Uterus (tissue), 4 donors: ENCODE results near the gene CASQ1. TPM values are rescaled to one million over a fixed set of nuclear protein-coding genes. Genes with fewer than 3 reads are reported as not detected.

Experiments used
- DNase-seq, 2 donors: peaks; one replicate each; pipeline ENCODE4 v3.0.0-alpha.2; 2019 to 2020
- H3K27ac ChIP-seq, 2 donors: fragments of 200-600 bp; sonication (generic); 1 replicate in 1 of 2; 2 replicates in 1 of 2; pipeline ENCODE4 v1.5.1; 2016 to 2018
- H3K27me3 ChIP-seq, 2 donors: fragments of 200-600 bp; sonication (generic); one replicate each; pipeline ENCODE4 v1.5.1; 2018 to 2019; ENCODE audit warnings: control low read depth in 1 of 2
- H3K36me3 ChIP-seq, 2 donors: fragments of 200-600 bp; sonication (generic); one replicate each; pipeline ENCODE4 v1.5.1; 2019; ENCODE audit warnings: control low read depth in 1 of 2
- H3K4me1 ChIP-seq, 2 donors: fragments of 200-600 bp; sonication (generic); one replicate each; pipeline ENCODE4 v1.5.1; 2018 to 2019; ENCODE audit warnings: control low read depth in 1 of 2
- H3K4me3 ChIP-seq, 2 donors: fragments of 200-600 bp; sonication (generic); 1 replicate in 1 of 2; 2 replicates in 1 of 2; pipeline ENCODE4 v1.5.1; 2018 to 2019; ENCODE audit warnings: mild to moderate bottlenecking in 1 of 2
- H3K9me3 ChIP-seq, 2 donors: fragments of 200-600 bp; sonication (generic); one replicate each; pipeline ENCODE4 v1.5.1; 2019; ENCODE audit warnings: control low read depth in 1 of 2
- POLR2A ChIP-seq, 2 donors: fragments of 450-650 bp; IDR thresholded peaks; one replicate each; pipeline ENCODE4 v1.6.1; 2016; ENCODE audit warnings: antibody characterized with exemption in 2 of 2, mild to moderate bottlenecking in 1 of 2, moderate library complexity in 1 of 2
- intact Hi-C: fragments of 100-400 bp; cut with DNase I; formaldehyde crosslinking; loops from one replicate; pipeline ENCODE4 v1.15.1; 2023; ENCODE audit warnings: low total_unique reads
- total RNA-seq, 4 donors: library from RNA; depleted of rRNA in 3 of 4; stranded (reverse); fragments of >200 nt in 3 of 4; gene quantifications; one replicate each; pipeline versions ENCODE4 v1.1.0 to v1.2.4, GENCODE V29; 2014 to 2023
- TF ChIP-seq, protein P1 (sequence below), 4 experiments: fragments of 200-600 bp in 2 of 4; fragments of 450-650 bp in 2 of 4; sonication (generic) in 2 of 4; IDR thresholded peaks; one replicate each; pipeline ENCODE4 v1.5.1; 2016 to 2019; ENCODE audit warnings: antibody characterized with exemption in 4 of 4, mild to moderate bottlenecking in 2 of 4, moderate library complexity in 1 of 4
- donor health status: DM: yes; HTN: yes; CAD: no.

Gene CASQ1
- total RNA-seq, 4 donors from 2014 or later, result 0.26 to 0.48 (median 0.34) TPM; not detected in 1

GRCh38 chr1:160220301-160220700, 29.9 kb downstream of the CASQ1 start:
- peaks cover 4 to 13% of the 10 kb centered on the region in 2 donors for H3K4me1 ChIP-seq
- TF ChIP-seq, protein P1, sequence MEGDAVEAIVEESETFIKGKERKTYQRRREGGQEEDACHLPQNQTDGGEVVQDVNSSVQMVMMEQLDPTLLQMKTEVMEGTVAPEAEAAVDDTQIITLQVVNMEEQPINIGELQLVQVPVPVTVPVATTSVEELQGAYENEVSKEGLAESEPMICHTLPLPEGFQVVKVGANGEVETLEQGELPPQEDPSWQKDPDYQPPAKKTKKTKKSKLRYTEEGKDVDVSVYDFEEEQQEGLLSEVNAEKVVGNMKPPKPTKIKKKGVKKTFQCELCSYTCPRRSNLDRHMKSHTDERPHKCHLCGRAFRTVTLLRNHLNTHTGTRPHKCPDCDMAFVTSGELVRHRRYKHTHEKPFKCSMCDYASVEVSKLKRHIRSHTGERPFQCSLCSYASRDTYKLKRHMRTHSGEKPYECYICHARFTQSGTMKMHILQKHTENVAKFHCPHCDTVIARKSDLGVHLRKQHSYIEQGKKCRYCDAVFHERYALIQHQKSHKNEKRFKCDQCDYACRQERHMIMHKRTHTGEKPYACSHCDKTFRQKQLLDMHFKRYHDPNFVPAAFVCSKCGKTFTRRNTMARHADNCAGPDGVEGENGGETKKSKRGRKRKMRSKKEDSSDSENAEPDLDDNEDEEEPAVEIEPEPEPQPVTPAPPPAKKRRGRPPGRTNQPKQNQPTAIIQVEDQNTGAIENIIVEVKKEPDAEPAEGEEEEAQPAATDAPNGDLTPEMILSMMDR (IDR thresholded peaks at IDR 0.05), result no peak
- TF ChIP-seq POLR2A (IDR thresholded peaks at IDR 0.05), result no peak
- no peaks in the 10 kb centered on the region for H3K27me3 ChIP-seq
- H3K9me3 ChIP-seq, result no peaks in the 10 kb centered on the region
- peak overlapping the region in 1 of 2 donors; percentile 69 for H3K27ac ChIP-seq
- no peak for DNase-seq
- H3K4me3 ChIP-seq, result no peak overlapping the region
- intact Hi-C loops, result no loop called here
- H3K36me3 ChIP-seq, result no peaks in the 10 kb centered on the region

GRCh38 chr1:160221089-160221488, 30.7 kb downstream of the CASQ1 start:
- H3K27me3 ChIP-seq, result no peaks in the 10 kb centered on the region
- peaks cover 4 to 13% of the 10 kb centered on the region in 2 donors for H3K4me1 ChIP-seq
- no peaks in the 10 kb centered on the region for H3K9me3 ChIP-seq
- intact Hi-C loops, result no loop called here
- no peak overlapping the region for H3K4me3 ChIP-seq
- TF ChIP-seq, protein P1 (IDR thresholded peaks at IDR 0.05), result no peak
- no peak for TF ChIP-seq POLR2A (IDR thresholded peaks at IDR 0.05)
- H3K36me3 ChIP-seq, result no peaks in the 10 kb centered on the region
- no peak for DNase-seq
- H3K27ac ChIP-seq, result no peak overlapping the region

DNA sequence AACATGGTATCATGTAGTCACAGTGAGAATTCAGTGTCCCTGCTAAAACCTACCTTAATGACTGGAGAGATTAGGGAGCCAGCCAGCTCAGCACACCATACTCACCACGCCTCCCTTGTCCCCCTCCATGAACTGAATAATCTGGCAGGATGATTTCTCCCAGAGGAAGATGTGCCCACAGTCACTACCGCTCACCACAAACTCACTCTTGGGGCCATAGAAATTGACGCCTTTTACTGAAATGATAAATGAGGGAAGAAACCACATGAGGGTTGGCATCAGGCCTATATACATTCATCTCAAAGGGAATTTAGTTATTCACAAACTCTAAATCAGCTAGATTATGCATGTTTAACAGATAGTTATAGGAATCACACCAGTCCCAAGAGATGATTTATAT, 32.2 kb downstream of the CASQ1 start:
- Histone ChIP-seq H3K9me3 (no peaks in the 10 kb centered on the region), H3K4me3 (no peak overlapping the region), H3K4me1 (peaks cover 4 to 9% of the 10 kb centered on the region in 2 donors), H3K27ac (no peak overlapping the region), H3K27me3 (no peaks in the 10 kb centered on the region), H3K36me3 (no peaks in the 10 kb centered on the region)
- intact Hi-C loops, result no loop called here
- DNase-seq, result no peak
- TF ChIP-seq, protein P1 (IDR thresholded peaks at IDR 0.05), result no peak
- TF ChIP-seq POLR2A (IDR thresholded peaks at IDR 0.05), result no peak

- Histone ChIP-seq H3K27ac (no peak overlapping the region), H3K9me3 (no peaks in the 10 kb centered on the region), H3K4me3 (no peak overlapping the region), H3K4me1 (no peaks in the 10 kb centered on the region), H3K36me3 (no peaks in the 10 kb centered on the region), H3K27me3 (no peaks in the 10 kb centered on the region)
- intact Hi-C loops, result no loop called here
- DNase-seq, result no peak
- TF ChIP-seq, protein P1 (IDR thresholded peaks at IDR 0.05), result no peak
- TF ChIP-seq POLR2A (IDR thresholded peaks at IDR 0.05), result no peak
Measured at GRCh38 chr1:160224606-160225005, 34.2 kb downstream of the CASQ1 start.

DNA sequence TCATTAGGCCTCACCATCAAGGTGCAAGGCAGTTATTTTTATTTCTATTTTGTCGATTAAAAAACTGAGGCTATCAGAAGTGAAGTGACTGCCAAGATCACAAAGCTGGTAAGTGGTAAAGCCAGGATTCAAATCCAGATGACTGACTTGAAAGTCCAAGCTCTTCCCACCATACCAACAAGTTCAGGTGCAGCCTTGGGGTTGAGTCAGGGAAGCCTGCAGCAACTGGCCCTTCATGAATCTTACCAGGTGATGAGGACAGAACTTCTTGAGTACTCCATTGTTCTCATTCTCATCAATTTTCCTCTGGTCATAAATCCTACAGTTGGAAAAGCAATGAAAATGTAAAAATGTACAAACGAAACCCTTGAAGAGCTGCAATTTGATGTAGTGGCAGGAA, 35.0 kb downstream of the CASQ1 start:
- H3K27ac ChIP-seq, result no peak overlapping the region
- no peaks in the 10 kb centered on the region for H3K9me3 ChIP-seq
- no peak for DNase-seq
- no peaks in the 10 kb centered on the region for H3K27me3 ChIP-seq
- no peaks in the 10 kb centered on the region for H3K4me1 ChIP-seq
- no peaks in the 10 kb centered on the region for H3K36me3 ChIP-seq
- TF ChIP-seq, protein P1 (IDR thresholded peaks at IDR 0.05), result no peak
- no peak for TF ChIP-seq POLR2A (IDR thresholded peaks at IDR 0.05)
- intact Hi-C loops, result no loop called here
- no peak overlapping the region for H3K4me3 ChIP-seq
